ENCODE data around the gene WDR45B.

WDR45B gene

GRCh38 chr17:82615084-82616020 lies 32.9 kb downstream of the WDR45B start:
- ATAC-seq: no peak
- TF ChIP-seq CREB5 (CRISPR knock-in tag; IDR thresholded peaks at IDR 0.05; ENCODE audit: low read depth) (no peak), TOX (CRISPR knock-in tag; IDR thresholded peaks at IDR 0.05; ENCODE audit: borderline replicate concordance) (no peak), TSHZ2 (CRISPR knock-in tag; IDR thresholded peaks at IDR 0.05) (no peak), OSR1 (CRISPR knock-in tag; IDR thresholded peaks at IDR 0.05) (no peak), GLIS3 (CRISPR knock-in tag; IDR thresholded peaks at IDR 0.05) (no peak), PPARA (CRISPR knock-in tag; IDR thresholded peaks at IDR 0.05; ENCODE audit: borderline replicate concordance) (no peak), ZNF8 (CRISPR knock-in tag; IDR thresholded peaks at IDR 0.05) (no peak), ISL1 (CRISPR knock-in tag; IDR thresholded peaks at IDR 0.05) (no peak), ZFP30 (CRISPR knock-in tag; IDR thresholded peaks at IDR 0.05) (no peak), ZNF70 (CRISPR knock-in tag; IDR thresholded peaks at IDR 0.05) (no peak), RARB (CRISPR knock-in tag; IDR thresholded peaks at IDR 0.05) (no peak), ZC3H10 (CRISPR knock-in tag; IDR thresholded peaks at IDR 0.05) (no peak), POU6F1 (CRISPR knock-in tag; IDR thresholded peaks at IDR 0.05; ENCODE audit: borderline replicate concordance, low read depth) (no peak), ESRRG (CRISPR knock-in tag; IDR thresholded peaks at IDR 0.05) (no peak), CSRNP3 (CRISPR knock-in tag; IDR thresholded peaks at IDR 0.05) (no peak)

- TF ChIP-seq PATZ1 (CRISPR knock-in tag; IDR thresholded peaks at IDR 0.05; ENCODE audit: borderline replicate concordance): no peak
- TF ChIP-seq ZNF8 (CRISPR knock-in tag; IDR thresholded peaks at IDR 0.05): no peak
- TF ChIP-seq ISL1 (CRISPR knock-in tag; IDR thresholded peaks at IDR 0.05): no peak
- no peak for TF ChIP-seq ARNTL (CRISPR knock-in tag; IDR thresholded peaks at IDR 0.05; ENCODE audit: borderline replicate concordance, low read depth)
- no peak for TF ChIP-seq SNAI2 (CRISPR knock-in tag; IDR thresholded peaks at IDR 0.05)
- no peak for TF ChIP-seq ZNF70 (CRISPR knock-in tag; IDR thresholded peaks at IDR 0.05)
- TF ChIP-seq OSR1 (CRISPR knock-in tag; IDR thresholded peaks at IDR 0.05): no peak
- TF ChIP-seq POU6F1 (CRISPR knock-in tag; IDR thresholded peaks at IDR 0.05; ENCODE audit: borderline replicate concordance, low read depth): no peak
- TF ChIP-seq GLIS3 (CRISPR knock-in tag; IDR thresholded peaks at IDR 0.05): no peak
- ATAC-seq: no peak
These were observed 34.1 kb downstream of the WDR45B start for GRCh38 chr17:82614095-82614631.
